ENCODE measurements around the gene ACYP2. TPM values are rescaled to one million over a fixed set of nuclear protein-coding genes. Genes with fewer than 3 reads are reported as not detected.
A peak's percentile ranks its signal among the peaks of the same experiment; 100 is the strongest.
"Not testable (repeated sequence)": the region's sequence is repeated elsewhere in the genome, so short reads cannot be mapped to it uniquely, and the experiment has no call there.

ACYP2 gene
- total RNA-seq, 1 donor from 2014 or later = 4.4 TPM

GRCh38 chr2:54097124-54097523 lies 18.3 kb upstream of the ACYP2 start:
- DNase-seq (ENCODE audit: low read depth in 2 of 2) = no peak

DNA sequence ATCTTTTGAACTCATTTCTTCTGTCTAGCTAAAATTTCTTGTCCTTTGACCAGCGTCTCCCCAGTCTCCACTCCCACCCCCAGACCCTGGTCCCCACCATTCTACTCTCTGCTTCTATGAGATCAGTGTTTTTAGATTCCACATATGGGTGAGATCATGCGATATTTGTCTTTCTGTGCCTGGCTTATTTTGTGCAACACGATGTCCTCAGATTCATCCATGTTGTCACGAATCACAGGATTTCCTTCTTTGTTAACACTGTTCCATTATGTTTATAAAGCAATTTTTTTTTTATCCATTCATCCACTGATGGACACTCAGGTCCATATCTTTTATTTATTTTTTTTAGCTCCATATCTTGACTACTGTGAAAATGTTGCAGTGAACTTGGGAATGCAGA lies 16.0 kb upstream of the ACYP2 start:
- no peak for DNase-seq (ENCODE audit: low read depth in 2 of 2)

DNA sequence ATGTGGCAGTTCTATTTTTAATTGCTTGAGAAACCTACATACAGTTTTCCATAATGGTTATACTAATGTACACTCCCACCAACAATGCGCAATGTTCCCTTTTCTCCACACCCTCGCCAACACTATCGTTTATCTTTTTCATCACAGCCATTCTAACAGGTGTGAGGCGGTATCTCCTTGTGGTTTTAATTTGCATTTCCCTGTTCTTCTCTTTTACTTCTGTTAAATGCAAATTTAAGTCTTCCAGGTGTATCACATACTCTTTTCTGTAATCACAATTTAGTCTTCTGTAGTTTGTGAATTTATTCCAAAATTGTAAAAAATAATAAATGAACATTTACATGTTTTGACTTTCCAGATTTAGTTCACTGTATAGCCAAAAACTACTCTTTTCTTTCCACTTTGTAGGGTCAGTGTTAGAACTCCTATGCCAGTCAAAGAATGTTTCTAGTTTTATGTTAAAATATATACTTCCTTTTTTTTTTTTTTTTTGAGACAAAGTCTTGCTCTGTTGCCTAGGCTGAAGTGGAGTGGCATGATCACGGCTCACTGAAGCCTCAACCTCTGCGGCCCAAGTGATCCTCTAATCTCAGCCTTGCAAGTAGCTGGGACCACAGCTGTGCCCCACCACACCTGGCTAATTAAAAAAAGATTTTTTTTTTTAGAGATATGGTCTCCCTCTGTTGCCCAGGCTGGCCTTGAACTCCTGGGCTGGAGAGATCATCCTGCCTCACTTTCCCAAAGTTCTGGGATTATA lies 15.4 kb upstream of the ACYP2 start:
- DNase-seq (ENCODE audit: low read depth in 2 of 2) = no peak

DNA sequence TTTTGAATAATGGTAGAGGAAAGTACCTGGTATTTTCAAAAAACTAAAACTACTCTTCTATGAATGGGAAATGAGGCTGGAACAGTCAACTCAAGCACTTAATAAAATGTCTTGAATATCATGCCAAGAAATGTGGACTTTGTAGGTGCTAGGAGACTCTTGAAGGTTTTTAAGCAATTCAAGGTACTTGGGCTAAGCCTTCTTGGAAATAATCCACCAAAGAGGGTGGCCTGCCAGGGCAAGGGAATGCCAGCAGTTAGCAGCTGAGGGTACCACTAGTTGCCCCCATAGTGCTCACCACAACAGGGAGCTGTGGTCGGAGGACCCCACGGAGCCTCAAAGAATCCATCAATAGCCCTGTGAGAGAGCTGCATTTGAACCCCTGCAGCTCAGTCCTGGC lies 14.6 kb upstream of the ACYP2 start:
- DNase-seq (ENCODE audit: low read depth in 2 of 2) = no peak

DNA sequence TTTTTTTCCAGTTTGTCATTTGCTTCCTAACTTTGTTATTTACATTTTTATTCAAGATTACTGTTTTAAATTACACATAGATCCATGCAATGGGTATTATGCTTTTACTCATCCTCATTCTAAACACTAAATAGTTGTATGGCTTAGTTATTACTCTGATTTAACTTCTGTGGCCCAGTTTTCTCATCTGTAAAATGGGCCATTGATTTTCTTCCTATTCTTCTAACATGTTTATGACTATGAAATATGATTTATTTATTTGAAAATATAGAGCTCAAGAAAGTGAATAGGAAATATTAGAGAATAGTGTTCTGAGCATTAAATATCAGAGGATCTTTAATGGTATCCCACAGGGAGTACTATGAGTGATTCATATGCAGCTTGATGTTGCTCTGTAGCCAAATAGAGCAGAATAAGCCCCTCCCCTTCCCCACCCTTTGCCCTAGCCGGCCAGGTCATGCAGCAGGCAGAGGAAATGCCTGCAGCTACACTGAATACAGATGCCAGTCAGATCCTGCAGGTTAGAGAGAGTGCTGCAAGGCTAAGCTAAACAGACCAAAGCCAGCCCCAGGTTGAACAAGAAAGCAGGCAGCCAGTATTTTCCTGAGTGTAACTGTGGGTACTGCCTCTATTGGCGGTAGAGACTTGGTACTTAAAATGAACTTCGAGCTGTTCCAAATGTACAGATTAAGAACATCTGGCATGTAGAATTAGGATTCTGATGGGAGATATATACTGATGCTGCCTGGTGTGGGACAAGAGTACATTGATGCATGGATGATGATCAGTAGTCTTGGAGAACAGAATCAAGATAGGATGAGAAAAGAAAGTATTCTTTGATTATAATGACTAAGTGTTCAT lies 11.7 kb upstream of the ACYP2 start:
- peak; percentile 90 to 92 for DNase-seq (ENCODE audit: low read depth in 2 of 2)

- DNase-seq (ENCODE audit: low read depth in 2 of 2) = peak; percentile 58 to 68
Observed at GRCh38 chr2:54106631-54107454, 8.6 kb upstream of the ACYP2 start.

DNA sequence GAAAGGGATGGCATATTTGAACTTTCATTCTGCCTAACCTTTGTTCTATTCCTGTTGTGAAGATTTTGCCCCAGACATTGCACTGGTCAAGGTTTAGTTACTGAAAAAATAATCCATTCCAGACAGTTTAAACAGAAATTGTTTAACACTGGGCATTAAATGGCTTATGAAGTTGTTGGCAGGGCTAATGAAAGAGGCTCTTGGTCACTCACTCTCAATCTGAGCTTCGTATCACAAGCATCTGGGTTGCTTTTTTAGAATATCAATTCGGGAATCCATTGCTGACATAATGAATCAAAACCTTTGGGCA lies 8.0 kb upstream of the ACYP2 start:
- no peak for DNase-seq (ENCODE audit: low read depth in 2 of 2)

DNA sequence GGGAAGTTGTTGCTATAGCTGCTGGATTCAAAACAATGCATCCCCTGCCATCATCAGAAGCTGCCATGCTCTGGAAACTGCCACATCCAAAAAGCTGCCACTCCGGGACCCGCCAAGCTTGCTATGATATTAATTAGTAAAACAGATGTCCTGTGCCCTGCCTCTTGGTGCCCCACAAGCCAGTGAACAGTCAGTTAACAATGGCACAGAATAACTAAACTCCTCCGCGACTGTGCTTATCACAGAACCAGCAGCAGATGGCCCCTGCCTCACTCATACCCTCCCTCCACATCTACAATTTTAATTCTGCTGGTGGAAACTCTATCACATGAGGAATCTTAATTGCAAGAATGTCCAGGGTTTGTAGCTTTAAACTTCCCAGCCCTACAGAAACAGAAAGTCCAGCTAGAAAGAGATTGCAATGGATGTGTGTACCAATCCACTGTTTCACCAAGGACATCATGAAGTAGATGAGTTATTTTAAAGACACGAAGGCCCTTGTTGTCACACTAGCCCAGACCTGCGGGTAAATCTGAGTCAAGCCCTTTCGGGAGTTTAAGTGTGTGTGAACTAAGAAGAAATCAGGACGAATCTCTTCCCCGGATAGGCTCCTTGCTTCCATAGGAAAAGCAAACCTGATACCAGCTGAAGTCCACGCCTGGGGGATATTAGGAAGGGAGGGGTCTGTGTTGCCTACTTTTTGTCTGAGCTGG lies 7.4 kb upstream of the ACYP2 start:
- no peak for DNase-seq (ENCODE audit: low read depth in 2 of 2)

GRCh38 chr2:54109848-54110247 lies 5.6 kb upstream of the ACYP2 start:
- no peak for DNase-seq (ENCODE audit: low read depth in 2 of 2)

GRCh38 chr2:54114479-54114878 lies 936 bp upstream of the ACYP2 start:
- DNase-seq (ENCODE audit: low read depth in 2 of 2) = not testable (repeated sequence)

DNA sequence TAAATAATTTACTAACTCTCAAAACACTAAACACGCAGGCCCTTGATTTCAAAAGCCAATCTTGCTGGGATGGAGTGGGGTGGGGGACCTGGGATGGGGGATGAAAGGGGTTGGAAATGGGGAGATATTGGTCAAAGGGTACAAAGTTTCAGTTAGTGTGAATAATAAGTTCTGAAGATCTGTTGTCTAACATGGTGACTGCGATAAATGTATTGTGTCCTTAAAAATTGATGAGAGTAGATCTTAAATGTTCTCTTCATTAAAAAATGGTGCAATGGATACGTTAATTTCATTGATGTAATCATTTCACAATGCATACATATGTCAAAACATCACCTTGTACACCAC lies 505 bp upstream of the ACYP2 start:
- no peak for DNase-seq (ENCODE audit: low read depth in 2 of 2)

- not testable (repeated sequence) for DNase-seq (ENCODE audit: low read depth in 2 of 2)
Observed at GRCh38 chr2:54116598-54116997, 1.2 kb downstream of the ACYP2 start.

- DNase-seq (ENCODE audit: low read depth in 2 of 2) = no peak
Observed at GRCh38 chr2:54120950-54121349, 5.5 kb downstream of the ACYP2 start.

DNA sequence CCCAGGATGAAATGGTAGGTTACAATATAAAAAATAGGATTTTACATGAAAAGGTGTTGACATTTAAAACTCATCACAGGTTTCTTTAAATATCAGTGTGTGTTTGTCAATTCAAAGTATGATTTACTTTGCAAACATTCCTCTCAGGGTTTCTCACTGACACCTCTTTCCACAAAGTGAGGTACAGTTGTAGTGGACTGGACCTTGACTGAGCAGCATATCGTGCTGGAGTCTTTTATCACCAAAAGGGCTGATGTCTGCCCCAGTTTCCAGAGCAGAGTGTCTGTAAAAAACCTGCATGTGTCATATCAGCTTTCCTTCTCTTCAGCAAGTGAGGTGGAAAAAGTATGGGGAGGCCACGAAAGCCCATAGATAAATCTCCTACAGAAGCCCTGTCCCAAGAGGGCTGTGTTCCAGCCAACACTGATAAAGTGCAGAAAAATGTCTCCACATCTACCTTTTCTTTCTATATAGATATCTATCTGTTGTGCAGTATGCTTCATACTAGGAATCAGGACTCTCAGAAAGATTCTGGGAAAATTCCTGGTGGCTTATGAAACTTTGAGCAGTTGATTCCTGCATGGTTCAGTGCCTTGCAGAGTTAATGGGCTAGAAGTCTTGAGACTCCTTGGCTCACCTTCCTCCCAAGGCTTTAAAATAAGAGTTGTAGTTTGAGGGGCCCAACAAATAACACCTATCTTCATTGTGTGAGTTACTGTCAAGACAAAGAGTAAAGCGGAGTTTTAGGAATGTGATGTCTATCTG lies 6.9 kb downstream of the ACYP2 start:
- DNase-seq (ENCODE audit: low read depth in 2 of 2) = no peak

DNA sequence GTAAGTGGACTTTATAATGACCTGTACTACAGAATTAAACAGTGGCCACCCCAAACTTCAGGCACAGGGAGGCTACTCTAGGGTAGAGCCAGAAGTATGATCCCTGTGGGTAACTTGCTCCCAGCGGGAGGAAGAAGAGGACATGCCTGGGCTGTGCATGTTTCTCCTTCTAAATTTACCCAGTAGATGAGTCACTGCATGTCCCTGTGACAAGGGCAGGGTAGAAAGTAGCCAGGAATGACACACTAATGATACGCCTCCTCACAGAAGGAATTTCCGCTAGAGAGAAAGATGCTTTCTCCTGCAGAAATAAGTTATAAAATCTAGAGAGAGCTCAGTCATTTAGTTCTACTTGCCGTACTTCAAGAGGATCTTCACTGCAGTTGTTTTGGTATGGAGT lies 7.5 kb downstream of the ACYP2 start:
- peak in 1 of 2 donors; percentile 36 for DNase-seq (ENCODE audit: low read depth in 2 of 2)

- not testable (repeated sequence) for DNase-seq (ENCODE audit: low read depth in 2 of 2)
Observed at GRCh38 chr2:54127174-54127573, 11.8 kb downstream of the ACYP2 start.

GRCh38 chr2:54133056-54133455 lies 17.6 kb downstream of the ACYP2 start:
- no peak for DNase-seq (ENCODE audit: low read depth in 2 of 2)

GRCh38 chr2:54139210-54139609 lies 23.8 kb downstream of the ACYP2 start:
- no peak for DNase-seq (ENCODE audit: low read depth in 2 of 2)

DNA sequence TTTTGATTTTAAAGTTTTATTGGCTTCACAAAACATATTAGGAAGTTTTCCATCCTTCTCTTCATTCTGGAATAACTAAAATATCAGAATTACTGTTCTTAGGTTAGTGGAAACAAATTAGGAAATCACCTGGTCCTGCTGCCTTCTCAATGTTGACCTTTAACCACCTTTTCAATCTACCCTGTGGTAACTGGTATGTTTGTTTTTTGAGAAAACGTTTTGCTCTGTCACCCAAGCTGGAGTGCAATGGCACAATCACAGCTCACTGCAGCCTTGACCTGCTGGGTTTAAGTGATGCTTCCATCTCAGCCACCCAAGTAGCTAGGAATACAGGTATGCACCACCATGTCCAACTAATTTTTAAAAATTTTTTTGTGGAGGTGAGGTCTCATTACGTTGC lies 28.4 kb downstream of the ACYP2 start:
- DNase-seq (ENCODE audit: low read depth in 2 of 2) = no peak

- no peak for DNase-seq (ENCODE audit: low read depth in 2 of 2)
Observed at GRCh38 chr2:54148391-54148790, 33.0 kb downstream of the ACYP2 start.

Data from dermis microvascular lymphatic vessel endothelial cell (primary cell).